ENCODE results near the gene RANBP17.
"Not testable (repeated sequence)": the region's sequence is repeated elsewhere in the genome, so short reads cannot be mapped to it uniquely, and the experiment has no call there.

RANBP17 gene

GRCh38 chr5:170826117-170826516 is 35.7 kb upstream of the RANBP17 start:
- no peak for DNase-seq (ENCODE audit: extremely low spot score)
- ChIA-PET POLR2A (no interaction called here), CTCF (no interaction called here)
- no peak for TF ChIP-seq SUZ12 (IDR thresholded peaks at IDR 0.05)
- no peak for TF ChIP-seq TARDBP (IDR thresholded peaks at IDR 0.05)
- TF ChIP-seq ZNF384 (IDR thresholded peaks at IDR 0.05), result no peak
- TF ChIP-seq HDGF (IDR thresholded peaks at IDR 0.05; ENCODE audit: borderline replicate concordance), result no peak
- TF ChIP-seq BHLHE40 (IDR thresholded peaks at IDR 0.05; ENCODE audit: borderline replicate concordance), result no peak
- no peak for TF ChIP-seq L3MBTL2 (conservative IDR thresholded peaks at IDR 0.05)
- no peak for TF ChIP-seq NFRKB (IDR thresholded peaks at IDR 0.05)

GRCh38 chr5:170832241-170832640 is 29.6 kb upstream of the RANBP17 start:
- TF ChIP-seq HDGF (IDR thresholded peaks at IDR 0.05; ENCODE audit: borderline replicate concordance), result no peak
- TF ChIP-seq NFRKB (IDR thresholded peaks at IDR 0.05), result no peak
- TF ChIP-seq PKNOX1 (IDR thresholded peaks at IDR 0.05), result no peak
- no peak for TF ChIP-seq BHLHE40 (IDR thresholded peaks at IDR 0.05; ENCODE audit: borderline replicate concordance)
- TF ChIP-seq CTBP1 (IDR thresholded peaks at IDR 0.05; ENCODE audit: borderline replicate concordance), result no peak
- DNase-seq (ENCODE audit: extremely low spot score), result no peak
- CTCF ChIA-PET, result no interaction called here
- POLR2A ChIA-PET, result no interaction called here

- CTCF ChIA-PET; POLR2A ChIA-PET; DNase-seq (ENCODE audit: extremely low spot score): not testable (repeated sequence)
Observed at GRCh38 chr5:170833981-170834380, 27.8 kb upstream of the RANBP17 start.

- ChIA-PET CTCF (no interaction called here), POLR2A (no interaction called here)
- no peak for DNase-seq (ENCODE audit: extremely low spot score)
- TF ChIP-seq BHLHE40 (IDR thresholded peaks at IDR 0.05; ENCODE audit: borderline replicate concordance) (no peak), ELF4 (IDR thresholded peaks at IDR 0.05) (no peak), CTBP1 (IDR thresholded peaks at IDR 0.05; ENCODE audit: borderline replicate concordance) (no peak), FOXK2 (IDR thresholded peaks at IDR 0.05) (no peak), PKNOX1 (IDR thresholded peaks at IDR 0.05) (no peak), LEF1 (IDR thresholded peaks at IDR 0.05; ENCODE audit: borderline replicate concordance) (no peak)
Observed at GRCh38 chr5:170836226-170836625, 25.6 kb upstream of the RANBP17 start.

GRCh38 chr5:170843870-170844269 is 17.9 kb upstream of the RANBP17 start:
- DNase-seq (ENCODE audit: extremely low spot score), result no peak
- no peak for TF ChIP-seq HDGF (IDR thresholded peaks at IDR 0.05; ENCODE audit: borderline replicate concordance)
- no peak for TF ChIP-seq PKNOX1 (IDR thresholded peaks at IDR 0.05)
- no peak for TF ChIP-seq L3MBTL2 (conservative IDR thresholded peaks at IDR 0.05)
- TF ChIP-seq SP1 (IDR thresholded peaks at IDR 0.05), result no peak
- no peak for TF ChIP-seq ARNT (IDR thresholded peaks at IDR 0.05)
- TF ChIP-seq NFRKB (IDR thresholded peaks at IDR 0.05), result no peak
- no peak for TF ChIP-seq TARDBP (IDR thresholded peaks at IDR 0.05)
- TF ChIP-seq FOXA1 (IDR thresholded peaks at IDR 0.05), result no peak
- no peak for TF ChIP-seq BHLHE40 (IDR thresholded peaks at IDR 0.05; ENCODE audit: borderline replicate concordance)
- TF ChIP-seq FOXK2 (IDR thresholded peaks at IDR 0.05), result no peak
- no peak for TF ChIP-seq CTBP1 (IDR thresholded peaks at IDR 0.05; ENCODE audit: borderline replicate concordance)
- no peak for TF ChIP-seq ELF4 (IDR thresholded peaks at IDR 0.05)
- TF ChIP-seq LEF1 (IDR thresholded peaks at IDR 0.05; ENCODE audit: borderline replicate concordance), result no peak
- POLR2A ChIA-PET, result no interaction called here
- CTCF ChIA-PET, result no interaction called here

GRCh38 chr5:170844651-170845050 is 17.2 kb upstream of the RANBP17 start:
- POLR2A ChIA-PET, result no interaction called here
- TF ChIP-seq PKNOX1 (IDR thresholded peaks at IDR 0.05) (no peak), SUZ12 (IDR thresholded peaks at IDR 0.05) (no peak), CTBP1 (IDR thresholded peaks at IDR 0.05; ENCODE audit: borderline replicate concordance) (no peak), SP1 (IDR thresholded peaks at IDR 0.05) (no peak), BHLHE40 (IDR thresholded peaks at IDR 0.05; ENCODE audit: borderline replicate concordance) (no peak)
- no peak for DNase-seq (ENCODE audit: extremely low spot score)
- CTCF ChIA-PET, result no interaction called here

GRCh38 chr5:170846416-170846815 is 15.4 kb upstream of the RANBP17 start:
- no peak for DNase-seq (ENCODE audit: extremely low spot score)
- ChIA-PET POLR2A (no interaction called here), CTCF (no interaction called here)
- TF ChIP-seq L3MBTL2 (conservative IDR thresholded peaks at IDR 0.05) (no peak), FOXK2 (IDR thresholded peaks at IDR 0.05) (no peak), LEF1 (IDR thresholded peaks at IDR 0.05; ENCODE audit: borderline replicate concordance) (no peak), PKNOX1 (IDR thresholded peaks at IDR 0.05) (no peak), TARDBP (IDR thresholded peaks at IDR 0.05) (no peak), NFRKB (IDR thresholded peaks at IDR 0.05) (no peak), BHLHE40 (IDR thresholded peaks at IDR 0.05; ENCODE audit: borderline replicate concordance) (no peak), SP1 (IDR thresholded peaks at IDR 0.05) (no peak), CTBP1 (IDR thresholded peaks at IDR 0.05; ENCODE audit: borderline replicate concordance) (no peak), FOXM1 (IDR thresholded peaks at IDR 0.05; ENCODE audit: borderline replicate concordance) (no peak), ELF4 (IDR thresholded peaks at IDR 0.05) (no peak), ARNT (IDR thresholded peaks at IDR 0.05) (no peak), HDGF (IDR thresholded peaks at IDR 0.05; ENCODE audit: borderline replicate concordance) (no peak), FOXA1 (IDR thresholded peaks at IDR 0.05) (no peak)

Data from HEK293T (cell line).